Activated T-helper 2 cell treated with anti-CD3 and anti-CD28 coated beads, Interferon-gamma antibody, Interleukin-2, Interleukin-4, amounts not matched to agents 10 μg/mL and 5 μg/mL and 100 μg/mL, durations not matched to agents 14 hours and 24 hours and 36 hours (primary cell): Measurements from ENCODE around the gene FAM81B. TPM values are rescaled to one million over a fixed set of nuclear protein-coding genes. Genes with fewer than 3 reads are reported as not detected.
"Not testable (repeated sequence)": the region's sequence is repeated elsewhere in the genome, so short reads cannot be mapped to it uniquely, and the experiment has no call there.

Experiments used
- DNase-seq: peaks from one replicate; pipeline ENCODE4 v3.0.0; 2021; ENCODE audit warnings: low spot score
- H3K27ac Mint-ChIP-seq: one replicate; pipeline ENCODE4 v1.8.0; 2021; ENCODE audit warnings: mixed read lengths
- H3K27me3 Mint-ChIP-seq: one replicate; pipeline ENCODE4 v1.8.0; 2021; ENCODE audit warnings: low read depth, mixed read lengths
- H3K36me3 Mint-ChIP-seq: one replicate; pipeline ENCODE4 v1.8.0; 2021; ENCODE audit warnings: low read depth, mixed read lengths
- H3K4me1 Mint-ChIP-seq: one replicate; pipeline ENCODE4 v1.8.0; 2021; ENCODE audit warnings: low read depth, mixed read lengths
- H3K4me3 Mint-ChIP-seq: one replicate; pipeline ENCODE4 v1.8.0; 2021; ENCODE audit warnings: low read depth, mild to moderate bottlenecking, moderate library complexity, mixed read lengths
- H3K9me3 Mint-ChIP-seq: one replicate; pipeline ENCODE4 v1.8.0; 2021; ENCODE audit warnings: mixed read lengths
- intact Hi-C: fragments of 100-400 bp; cut with micrococcal nuclease; formaldehyde crosslinking; loops from one replicate; pipeline ENCODE4 v1.15.1; 2023
- total RNA-seq: library from RNA; stranded (reverse); gene quantifications from 2 replicates; pipeline ENCODE4 v1.2.3, GENCODE V29; 2022

Gene FAM81B
- total RNA-seq, 1 donor from 2014 or later: not detected

GRCh38 chr5:95380103-95380628 is 11.0 kb upstream of the FAM81B start:
- Mint-ChIP-seq H3K27ac (no peak overlapping the region), H3K27me3 (no peaks in the 10 kb centered on the region)

GRCh38 chr5:95382801-95383200 is 8.4 kb upstream of the FAM81B start:
- Mint-ChIP-seq H3K36me3 (no peaks in the 10 kb centered on the region), H3K9me3 (peaks cover 11% of the 10 kb centered on the region), H3K27me3 (peaks cover 1% of the 10 kb centered on the region), H3K27ac (no peak overlapping the region), H3K4me1 (peaks cover 5% of the 10 kb centered on the region), H3K4me3 (no peak overlapping the region)
- intact Hi-C loops: no loop called here
- DNase-seq: no peak

More at GRCh38 chr5:95380103-95380628, 11.0 kb upstream of the FAM81B start:
- intact Hi-C loops: no loop called here
- peaks cover 11% of the 10 kb centered on the region for H3K9me3 Mint-ChIP-seq
- peaks cover 5% of the 10 kb centered on the region for H3K4me1 Mint-ChIP-seq
- H3K4me3 Mint-ChIP-seq: no peak overlapping the region
- H3K36me3 Mint-ChIP-seq: no peaks in the 10 kb centered on the region
- DNase-seq: no peak

- peaks cover 11% of the 10 kb centered on the region for H3K9me3 Mint-ChIP-seq
- no peak overlapping the region for H3K27ac Mint-ChIP-seq
Measured at GRCh38 chr5:95384485-95385213, 6.5 kb upstream of the FAM81B start.

GRCh38 chr5:95385334-95385733 is 5.8 kb upstream of the FAM81B start:
- Mint-ChIP-seq H3K27ac (no peak overlapping the region), H3K27me3 (peaks cover 1% of the 10 kb centered on the region), H3K4me3 (no peak overlapping the region), H3K9me3 (peaks cover 7% of the 10 kb centered on the region), H3K36me3 (no peaks in the 10 kb centered on the region), H3K4me1 (peaks cover under 1% of the 10 kb centered on the region)
- DNase-seq: no peak
- intact Hi-C loops: no loop called here

More at GRCh38 chr5:95384485-95385213, 6.5 kb upstream of the FAM81B start:
- intact Hi-C loops: no loop called here
- no peak for DNase-seq
- peaks cover 5% of the 10 kb centered on the region for H3K4me1 Mint-ChIP-seq
- no peaks in the 10 kb centered on the region for H3K36me3 Mint-ChIP-seq
- no peak overlapping the region for H3K4me3 Mint-ChIP-seq
- peaks cover 1% of the 10 kb centered on the region for H3K27me3 Mint-ChIP-seq

GRCh38 chr5:95391965-95392364 is 799 bp downstream of the FAM81B start:
- H3K27ac Mint-ChIP-seq, intact Hi-C loops, H3K9me3 Mint-ChIP-seq, H3K36me3 Mint-ChIP-seq, DNase-seq, H3K27me3 Mint-ChIP-seq, H3K4me3 Mint-ChIP-seq, H3K4me1 Mint-ChIP-seq: not testable (repeated sequence)

GRCh38 chr5:95392593-95393182 is 1.5 kb downstream of the FAM81B start:
- intact Hi-C loops: no loop called here
- H3K4me3 Mint-ChIP-seq: no peak overlapping the region
- no peaks in the 10 kb centered on the region for H3K9me3 Mint-ChIP-seq
- H3K36me3 Mint-ChIP-seq: no peaks in the 10 kb centered on the region
- no peaks in the 10 kb centered on the region for H3K4me1 Mint-ChIP-seq
- peaks cover 10% of the 10 kb centered on the region for H3K27me3 Mint-ChIP-seq
- DNase-seq: no peak
- no peak overlapping the region for H3K27ac Mint-ChIP-seq

GRCh38 chr5:95393279-95393678 is 2.1 kb downstream of the FAM81B start:
- no peak overlapping the region for H3K27ac Mint-ChIP-seq
- H3K36me3 Mint-ChIP-seq: no peaks in the 10 kb centered on the region
- no peaks in the 10 kb centered on the region for H3K4me1 Mint-ChIP-seq
- H3K27me3 Mint-ChIP-seq: peaks cover 10% of the 10 kb centered on the region
- intact Hi-C loops: no loop called here
- no peaks in the 10 kb centered on the region for H3K9me3 Mint-ChIP-seq
- no peak for DNase-seq
- no peak overlapping the region for H3K4me3 Mint-ChIP-seq

GRCh38 chr5:95398989-95399388 is 7.8 kb downstream of the FAM81B start:
- Mint-ChIP-seq H3K4me1 (no peaks in the 10 kb centered on the region), H3K9me3 (no peaks in the 10 kb centered on the region), H3K27me3 (peaks cover 10% of the 10 kb centered on the region), H3K27ac (no peak overlapping the region), H3K4me3 (no peak overlapping the region), H3K36me3 (no peaks in the 10 kb centered on the region)
- DNase-seq: no peak
- intact Hi-C loops: no loop called here

GRCh38 chr5:95401626-95402025 is 10.5 kb downstream of the FAM81B start:
- no peak overlapping the region for H3K27ac Mint-ChIP-seq

GRCh38 chr5:95403996-95404395 is 12.8 kb downstream of the FAM81B start:
- intact Hi-C loops: no loop called here
- Mint-ChIP-seq H3K4me1 (no peaks in the 10 kb centered on the region), H3K27me3 (peaks cover 9% of the 10 kb centered on the region), H3K4me3 (no peak overlapping the region), H3K36me3 (no peaks in the 10 kb centered on the region), H3K9me3 (no peaks in the 10 kb centered on the region), H3K27ac (no peak overlapping the region)
- DNase-seq: no peak

More at GRCh38 chr5:95401626-95402025, 10.5 kb downstream of the FAM81B start:
- H3K36me3 Mint-ChIP-seq: no peaks in the 10 kb centered on the region
- no peak for DNase-seq
- peaks cover 3% of the 10 kb centered on the region for H3K27me3 Mint-ChIP-seq
- intact Hi-C loops: no loop called here
- no peaks in the 10 kb centered on the region for H3K4me1 Mint-ChIP-seq
- H3K9me3 Mint-ChIP-seq: no peaks in the 10 kb centered on the region
- H3K4me3 Mint-ChIP-seq: no peak overlapping the region

GRCh38 chr5:95406426-95407090 is 15.4 kb downstream of the FAM81B start:
- Mint-ChIP-seq H3K36me3 (no peaks in the 10 kb centered on the region), H3K27me3 (peaks cover 10% of the 10 kb centered on the region), H3K27ac (no peak overlapping the region), H3K4me1 (no peaks in the 10 kb centered on the region), H3K9me3 (no peaks in the 10 kb centered on the region), H3K4me3 (no peak overlapping the region)
- intact Hi-C loops: no loop called here
- no peak for DNase-seq

GRCh38 chr5:95410279-95410678 is 19.1 kb downstream of the FAM81B start:
- Mint-ChIP-seq H3K4me1 (no peaks in the 10 kb centered on the region), H3K9me3 (no peaks in the 10 kb centered on the region), H3K27me3 (peaks cover 13% of the 10 kb centered on the region), H3K27ac (no peak overlapping the region), H3K4me3 (no peak overlapping the region), H3K36me3 (no peaks in the 10 kb centered on the region)
- DNase-seq: no peak
- intact Hi-C loops: no loop called here

- Mint-ChIP-seq H3K27ac (no peak overlapping the region), H3K27me3 (peaks cover 16% of the 10 kb centered on the region), H3K4me3 (no peak overlapping the region), H3K4me1 (no peaks in the 10 kb centered on the region), H3K9me3 (no peaks in the 10 kb centered on the region), H3K36me3 (no peaks in the 10 kb centered on the region)
- no peak for DNase-seq
- intact Hi-C loops: no loop called here
Measured at GRCh38 chr5:95411474-95411873, 20.3 kb downstream of the FAM81B start.
